OCI-LY3 (cell line): ENCODE data around the gene RNU5D-1.

Experiments used
- EZH2phosphoT487 ChIP-seq: fragments of 200-600 bp; shearing (Covaris generic); IDR thresholded peaks from 2 replicates; pipeline ENCODE4 v1.6.1; 2018; ENCODE audit warnings: antibody characterized with exemption, mixed run types, low read depth
- TF ChIP-seq, protein P1 (sequence below): fragments of 200-600, 300-600 bp; sonication (generic); IDR thresholded peaks from 2 replicates; pipeline ENCODE4 v1.5.1; 2014; ENCODE audit warnings: antibody characterized with exemption, low read length, low read depth

GRCh38 chr1:44724955-44725698 is 5.8 kb downstream of the RNU5D-1 start:
- TF ChIP-seq, protein P1, sequence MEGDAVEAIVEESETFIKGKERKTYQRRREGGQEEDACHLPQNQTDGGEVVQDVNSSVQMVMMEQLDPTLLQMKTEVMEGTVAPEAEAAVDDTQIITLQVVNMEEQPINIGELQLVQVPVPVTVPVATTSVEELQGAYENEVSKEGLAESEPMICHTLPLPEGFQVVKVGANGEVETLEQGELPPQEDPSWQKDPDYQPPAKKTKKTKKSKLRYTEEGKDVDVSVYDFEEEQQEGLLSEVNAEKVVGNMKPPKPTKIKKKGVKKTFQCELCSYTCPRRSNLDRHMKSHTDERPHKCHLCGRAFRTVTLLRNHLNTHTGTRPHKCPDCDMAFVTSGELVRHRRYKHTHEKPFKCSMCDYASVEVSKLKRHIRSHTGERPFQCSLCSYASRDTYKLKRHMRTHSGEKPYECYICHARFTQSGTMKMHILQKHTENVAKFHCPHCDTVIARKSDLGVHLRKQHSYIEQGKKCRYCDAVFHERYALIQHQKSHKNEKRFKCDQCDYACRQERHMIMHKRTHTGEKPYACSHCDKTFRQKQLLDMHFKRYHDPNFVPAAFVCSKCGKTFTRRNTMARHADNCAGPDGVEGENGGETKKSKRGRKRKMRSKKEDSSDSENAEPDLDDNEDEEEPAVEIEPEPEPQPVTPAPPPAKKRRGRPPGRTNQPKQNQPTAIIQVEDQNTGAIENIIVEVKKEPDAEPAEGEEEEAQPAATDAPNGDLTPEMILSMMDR = no peak
- no peak for TF ChIP-seq EZH2phosphoT487
